DND-41 (cell line): ENCODE data around the gene TRPM1.

Experiments
- EZH2 ChIP-seq: IDR thresholded peaks from 3 replicates; pipeline ENCODE4 v1.6.1; 2012; ENCODE audit warnings: borderline replicate concordance, low read depth, mild to moderate bottlenecking, moderate library complexity, low read length, inconsistent platforms; ENCODE audit not compliant: severe bottlenecking
- TF ChIP-seq, protein P1 (sequence below): IDR thresholded peaks from 2 replicates; pipeline ENCODE4 v1.5.1; 2012; ENCODE audit warnings: borderline replicate concordance, low read length, moderate library complexity, mild to moderate bottlenecking; ENCODE audit not compliant: poor library complexity, severe bottlenecking; ENCODE audit errors: extremely low read depth

DNA sequence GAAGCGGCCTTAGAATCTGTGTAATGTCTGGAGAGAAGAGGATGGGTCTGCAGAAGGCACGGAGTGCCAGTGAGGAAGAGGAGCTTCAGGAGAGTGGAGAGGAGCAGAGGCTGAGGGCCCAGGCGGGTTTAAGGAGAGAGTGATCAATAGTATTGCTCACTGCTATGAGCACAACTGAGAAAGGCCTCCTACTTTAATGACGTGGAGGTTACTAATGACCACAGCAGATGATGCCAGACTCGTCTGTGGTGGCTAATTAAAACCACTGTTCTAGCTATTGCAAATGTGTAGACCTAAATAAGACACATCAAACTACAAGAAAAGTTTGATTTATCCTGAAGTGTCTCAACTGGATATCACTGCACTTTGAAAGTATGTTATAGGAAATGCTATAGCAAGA is 143.3 kb downstream of the TRPM1 start:
- TF ChIP-seq, protein P1, sequence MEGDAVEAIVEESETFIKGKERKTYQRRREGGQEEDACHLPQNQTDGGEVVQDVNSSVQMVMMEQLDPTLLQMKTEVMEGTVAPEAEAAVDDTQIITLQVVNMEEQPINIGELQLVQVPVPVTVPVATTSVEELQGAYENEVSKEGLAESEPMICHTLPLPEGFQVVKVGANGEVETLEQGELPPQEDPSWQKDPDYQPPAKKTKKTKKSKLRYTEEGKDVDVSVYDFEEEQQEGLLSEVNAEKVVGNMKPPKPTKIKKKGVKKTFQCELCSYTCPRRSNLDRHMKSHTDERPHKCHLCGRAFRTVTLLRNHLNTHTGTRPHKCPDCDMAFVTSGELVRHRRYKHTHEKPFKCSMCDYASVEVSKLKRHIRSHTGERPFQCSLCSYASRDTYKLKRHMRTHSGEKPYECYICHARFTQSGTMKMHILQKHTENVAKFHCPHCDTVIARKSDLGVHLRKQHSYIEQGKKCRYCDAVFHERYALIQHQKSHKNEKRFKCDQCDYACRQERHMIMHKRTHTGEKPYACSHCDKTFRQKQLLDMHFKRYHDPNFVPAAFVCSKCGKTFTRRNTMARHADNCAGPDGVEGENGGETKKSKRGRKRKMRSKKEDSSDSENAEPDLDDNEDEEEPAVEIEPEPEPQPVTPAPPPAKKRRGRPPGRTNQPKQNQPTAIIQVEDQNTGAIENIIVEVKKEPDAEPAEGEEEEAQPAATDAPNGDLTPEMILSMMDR, result no peak
- no peak for TF ChIP-seq EZH2
